Ramos (cell line): Measurements from ENCODE around the gene OSGIN1.

Experiments
- in situ Hi-C: fragments of 300-500 bp; cut with MboI; formaldehyde crosslinking; loops from one replicate; pipeline ENCODE4 v1.14.3; 2022; ENCODE audit warnings: low sequenced_read_pairs; ENCODE audit not compliant: unreplicated experiment

OSGIN1 gene

DNA sequence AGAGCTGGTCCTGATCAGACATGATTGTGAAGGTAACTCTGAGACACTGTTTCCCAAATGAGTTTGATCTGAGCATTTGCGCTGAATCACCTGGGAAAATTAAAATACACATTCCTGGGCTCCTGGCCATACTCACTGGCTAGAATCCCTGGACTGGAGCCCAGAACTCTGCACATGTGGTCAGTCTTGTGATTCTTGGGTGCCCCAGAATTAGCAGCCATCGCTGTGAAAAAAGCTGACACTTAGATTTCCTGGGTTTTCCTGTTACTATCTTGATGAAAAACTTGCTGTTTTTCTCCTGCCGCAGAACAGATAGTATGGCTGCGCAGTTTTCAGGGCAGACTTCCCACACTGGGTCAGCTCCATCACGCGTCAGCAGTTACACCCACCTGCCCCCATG is 39.6 kb downstream of the OSGIN1 start:
- in situ Hi-C loops = no loop called here

DNA sequence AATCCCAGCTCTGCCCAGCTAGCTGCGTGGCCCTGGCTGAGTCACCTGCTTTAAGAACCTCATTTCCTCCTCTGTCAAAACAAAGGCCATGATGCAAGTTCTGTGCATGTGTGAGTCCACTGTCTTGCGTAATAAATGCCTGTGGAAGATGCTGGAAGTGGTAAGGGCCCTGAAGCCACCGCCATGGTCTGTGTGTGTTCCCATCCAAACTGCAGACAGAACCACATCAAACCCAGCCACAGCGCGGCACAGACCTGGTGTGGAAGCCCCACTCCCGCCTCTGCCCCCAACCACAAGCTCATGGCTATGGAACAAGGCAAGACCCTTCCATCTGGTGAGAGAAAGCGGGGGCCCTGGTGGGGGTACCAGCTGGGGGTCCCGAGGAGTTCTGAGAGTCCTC is 41.0 kb downstream of the OSGIN1 start:
- in situ Hi-C loops = no loop called here

DNA sequence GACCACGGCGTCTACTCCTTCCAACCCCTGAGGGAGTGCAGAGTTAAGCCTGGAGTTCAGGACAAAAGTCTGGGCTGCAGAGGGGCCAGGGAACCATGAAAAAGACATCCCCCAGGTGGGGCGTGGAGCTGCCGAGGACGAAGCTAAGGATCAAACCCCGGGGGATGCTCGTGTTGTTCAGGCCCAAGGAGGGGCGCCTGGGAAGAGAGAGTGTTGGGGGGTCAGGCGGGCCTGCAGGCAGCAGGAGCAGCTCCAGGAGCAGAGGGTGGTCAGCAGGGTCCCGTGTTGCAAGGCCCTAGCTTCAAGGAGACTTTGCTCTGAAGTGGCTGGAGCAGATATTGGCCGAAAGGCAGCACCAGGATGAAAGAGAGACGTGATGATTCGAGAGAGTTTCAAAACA is 41.7 kb downstream of the OSGIN1 start:
- in situ Hi-C loops = no loop called here

DNA sequence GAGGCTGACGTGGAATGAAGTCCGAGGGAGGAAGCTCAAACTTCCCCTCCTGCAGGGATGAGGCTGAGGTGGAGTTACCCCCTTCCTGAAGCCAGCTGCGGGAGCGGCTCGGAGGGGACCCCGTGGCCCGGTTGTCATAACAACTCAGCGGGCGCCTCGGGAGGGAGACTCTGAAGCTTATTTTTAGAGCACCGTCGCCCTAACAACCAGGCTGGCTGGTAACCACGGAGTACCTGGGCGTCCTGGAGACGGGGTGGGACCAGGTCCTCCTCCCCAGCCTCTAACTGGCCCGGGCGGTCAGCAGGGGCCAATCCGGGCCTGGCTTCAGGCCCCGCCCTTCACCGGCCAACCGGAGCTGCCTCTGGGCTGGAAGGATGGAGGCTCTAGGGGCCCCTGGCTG is 42.7 kb downstream of the OSGIN1 start:
- in situ Hi-C loops = no loop called here

DNA sequence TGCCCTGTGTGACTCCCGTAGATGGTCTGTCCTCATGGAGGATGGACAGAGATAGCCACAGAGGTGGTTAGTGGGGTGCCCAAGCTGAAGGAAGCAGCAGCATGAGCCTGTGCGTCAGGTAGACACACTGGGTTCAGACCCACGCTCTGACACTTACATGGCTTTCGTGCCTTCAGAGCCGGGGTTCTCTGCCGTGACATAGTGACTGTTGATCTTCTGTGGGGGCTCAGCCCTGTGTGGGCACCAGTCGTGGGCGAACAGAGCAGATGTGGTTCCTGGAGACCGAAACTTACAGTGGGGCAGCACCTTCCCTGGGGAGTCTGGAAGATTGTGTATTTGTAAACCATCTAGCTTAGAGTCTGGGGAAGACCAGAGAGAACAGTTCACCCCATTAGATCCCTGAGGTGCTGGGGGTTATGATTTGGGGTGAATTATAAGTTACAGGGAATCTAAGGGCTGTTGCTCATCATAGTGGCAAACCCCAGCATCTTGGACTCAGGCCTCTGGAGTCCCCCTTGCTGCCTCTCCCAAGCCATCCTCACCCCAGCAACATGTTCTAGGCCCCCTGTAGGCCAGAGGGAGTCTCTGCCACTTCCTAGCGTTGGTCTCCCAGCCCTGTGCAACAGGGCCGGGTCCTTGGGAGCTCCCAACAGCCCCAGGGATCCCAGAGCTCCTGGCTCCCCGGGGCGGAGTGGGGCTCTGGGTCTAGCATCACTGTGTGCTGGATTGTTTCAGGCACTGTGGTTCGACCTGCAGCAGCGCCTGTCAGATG is 43.6 kb downstream of the OSGIN1 start:
- in situ Hi-C loops = no loop called here

DNA sequence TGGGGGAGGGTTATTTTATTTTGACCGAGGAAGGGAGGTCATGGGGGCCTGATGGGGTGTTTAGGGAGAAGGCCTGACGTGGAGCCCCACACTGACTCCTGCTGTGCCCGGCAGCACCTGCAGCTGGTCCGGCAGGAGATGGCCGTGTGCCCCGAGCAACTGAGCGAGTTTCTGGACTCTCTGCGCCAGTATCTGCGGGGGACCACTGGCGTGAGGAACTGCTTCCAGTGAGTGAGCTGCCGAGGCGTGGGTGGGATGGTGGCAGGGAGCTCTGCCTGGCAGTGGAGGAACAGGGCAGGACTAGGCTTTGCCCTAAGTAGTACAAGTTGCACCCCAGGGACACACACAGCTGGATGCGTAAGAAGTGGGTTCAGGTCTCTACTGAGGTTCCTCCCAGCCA is 45.1 kb downstream of the OSGIN1 start:
- in situ Hi-C loops = no loop called here

DNA sequence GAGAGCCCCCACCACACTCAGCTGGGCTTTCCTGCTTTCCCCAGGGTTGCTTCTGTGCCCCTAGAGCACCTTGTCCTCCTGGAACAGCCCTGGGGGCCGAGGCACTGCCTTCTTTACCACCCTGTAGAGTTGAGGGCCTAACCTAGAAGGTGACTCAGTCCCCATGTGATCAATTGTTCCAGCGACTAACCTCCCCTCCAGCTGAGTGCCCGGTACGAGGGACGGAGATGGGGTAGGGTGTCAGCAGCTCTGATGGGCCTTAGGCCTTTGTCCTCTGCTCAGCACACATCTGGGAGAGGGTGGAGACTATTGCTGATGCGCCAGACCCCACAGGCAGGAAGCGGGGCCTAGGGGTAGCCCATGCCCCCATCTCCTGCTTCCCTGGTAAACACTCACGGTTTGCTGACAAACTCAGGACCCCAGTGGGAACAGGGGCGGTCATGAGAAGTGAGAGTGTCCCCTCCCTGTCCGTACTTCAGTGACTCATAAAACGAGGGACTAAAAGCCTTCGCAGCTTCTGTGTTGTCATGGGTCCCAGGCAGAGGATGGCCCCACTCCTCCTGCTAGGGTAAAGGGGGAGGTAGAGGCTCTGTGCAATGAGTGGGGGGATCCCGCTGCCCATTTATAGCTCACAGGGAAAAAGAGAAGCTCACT is 48.1 kb downstream of the OSGIN1 start:
- in situ Hi-C loops = no loop called here

DNA sequence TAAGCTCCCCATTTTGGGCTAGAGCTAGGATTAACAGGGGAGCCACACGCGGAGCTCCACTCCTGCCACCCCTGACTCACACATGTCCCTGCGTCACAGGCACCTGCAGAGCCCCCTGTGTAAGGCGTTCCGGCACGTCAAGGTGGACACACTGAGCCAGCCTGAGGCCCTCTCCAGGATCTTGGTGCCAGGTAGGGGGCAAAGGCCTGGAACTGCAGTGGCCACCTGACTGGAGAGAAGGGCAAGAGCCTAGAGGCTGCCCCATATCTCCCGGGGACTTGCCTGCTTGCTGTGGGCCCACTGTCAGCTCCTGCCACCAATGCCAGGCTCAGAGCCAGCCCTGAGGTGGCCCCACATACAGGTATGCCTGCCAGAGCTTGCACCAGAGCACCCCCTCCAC is 48.7 kb downstream of the OSGIN1 start:
- in situ Hi-C loops = no loop called here

DNA sequence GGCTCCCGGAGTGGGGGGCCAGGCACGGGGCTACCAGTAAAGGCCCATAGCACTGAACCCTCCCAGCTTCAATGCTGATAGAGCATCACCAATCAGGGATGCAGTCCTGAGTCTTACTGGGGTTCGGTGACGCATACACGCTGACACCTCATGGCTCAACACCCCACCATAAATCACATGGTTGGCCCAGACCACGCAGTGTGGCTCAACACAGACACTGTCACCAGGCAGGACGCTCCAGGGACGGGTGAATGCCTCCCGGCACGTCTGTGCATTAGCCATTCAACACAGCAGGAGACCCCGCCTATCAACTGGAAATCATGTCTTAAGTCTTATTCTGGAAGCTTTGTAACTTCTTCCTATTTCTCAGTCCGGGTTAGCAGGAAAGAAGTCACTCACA is 50.0 kb downstream of the OSGIN1 start:
- in situ Hi-C loops = no loop called here

DNA sequence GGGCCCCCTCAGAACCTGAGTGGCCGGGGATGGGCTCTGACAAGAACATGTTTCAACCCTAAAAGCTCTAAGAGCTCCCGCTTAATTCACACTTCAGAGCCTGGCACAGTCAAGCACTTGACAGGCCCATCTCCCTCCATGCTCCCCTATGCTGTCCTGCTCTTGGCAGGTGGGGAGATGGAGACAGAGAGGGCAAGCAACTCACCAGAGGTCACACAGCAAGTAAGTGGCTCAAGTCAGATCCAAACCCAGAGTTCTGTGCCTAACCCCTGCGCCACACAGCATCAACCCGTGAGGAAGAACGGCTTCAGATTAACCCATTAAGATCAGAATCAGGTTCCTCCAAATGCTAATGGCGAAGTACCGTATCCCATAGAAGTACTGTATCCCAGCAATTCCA is 51.4 kb downstream of the OSGIN1 start:
- in situ Hi-C loops = no loop called here

DNA sequence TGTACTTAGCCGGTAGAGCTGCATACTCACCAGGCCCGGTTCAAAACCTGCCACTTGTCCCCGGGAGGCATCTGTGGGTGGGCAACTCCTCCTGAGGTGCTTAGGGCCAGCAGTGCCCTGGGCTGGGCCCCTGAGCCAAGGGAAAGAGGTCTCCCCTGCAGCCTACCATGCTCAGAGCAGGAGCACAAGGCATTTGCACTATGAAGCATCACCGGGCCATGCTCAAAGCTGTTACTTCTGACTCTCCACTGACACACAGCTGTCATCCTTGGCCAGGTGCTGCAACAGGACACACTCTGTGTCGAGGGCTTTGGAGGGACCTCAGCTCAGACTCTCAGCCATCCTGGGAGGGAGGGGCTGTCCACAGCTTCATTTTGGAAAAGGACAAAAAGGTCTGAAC is 52.4 kb downstream of the OSGIN1 start:
- in situ Hi-C loops = no loop called here

DNA sequence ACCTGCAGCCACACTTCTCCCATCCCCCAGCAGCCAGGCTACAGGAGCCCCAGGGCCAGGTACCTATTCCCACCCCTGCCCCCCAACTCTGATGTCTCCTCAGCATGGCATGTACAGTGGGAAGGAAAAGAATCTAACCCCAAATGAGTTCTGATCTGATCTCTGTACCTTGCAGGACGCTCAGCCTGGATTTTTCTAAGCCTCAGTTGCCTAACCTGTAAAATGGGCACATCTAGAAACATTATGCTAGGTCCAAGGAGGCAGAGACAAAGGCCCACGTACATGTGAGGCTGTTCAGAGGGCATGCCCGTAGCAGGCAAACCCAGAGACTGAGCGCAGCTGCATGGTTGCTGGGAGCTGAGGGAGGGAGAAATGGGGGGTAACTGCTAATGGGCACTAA is 54.5 kb downstream of the OSGIN1 start:
- in situ Hi-C loops = no loop called here

DNA sequence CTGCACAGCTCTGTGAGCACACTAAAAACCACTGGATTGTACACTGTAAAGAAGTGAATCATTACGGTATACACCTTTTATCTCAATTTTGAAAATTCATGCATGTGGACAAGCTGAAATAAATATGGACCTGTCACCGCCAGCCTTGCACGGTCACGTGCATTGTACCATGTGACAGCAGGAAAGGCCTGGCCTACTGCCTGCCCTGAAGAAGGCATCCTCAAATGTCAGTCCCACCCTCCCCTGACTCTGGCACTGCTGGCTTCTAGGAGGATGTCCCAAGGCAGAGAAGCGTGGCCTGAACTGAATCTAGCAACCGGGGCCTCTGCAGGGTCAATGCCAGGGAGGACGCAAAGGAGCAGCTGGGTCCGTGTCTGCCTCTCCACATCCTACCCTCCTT is 54.9 kb downstream of the OSGIN1 start:
- in situ Hi-C loops = no loop called here

DNA sequence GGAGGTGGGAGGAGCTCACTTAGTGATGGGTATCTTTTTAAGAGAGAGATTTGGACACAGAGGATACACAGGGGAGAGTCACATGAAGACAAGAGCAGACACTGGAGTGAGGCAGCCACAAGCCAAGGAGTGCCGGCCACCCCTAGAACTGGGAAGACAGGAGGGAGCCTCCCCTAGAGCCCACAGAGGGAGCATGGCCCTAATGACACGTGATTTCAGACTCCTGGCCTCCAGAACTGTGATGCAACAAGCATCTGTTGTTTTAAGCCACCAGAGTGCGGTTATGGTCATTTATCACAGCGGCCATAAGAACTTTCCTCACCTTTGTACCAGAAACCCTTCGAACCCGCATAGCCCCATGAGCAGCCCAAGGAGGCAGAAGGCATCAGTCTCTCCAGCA is 56.2 kb downstream of the OSGIN1 start:
- in situ Hi-C loops = no loop called here

DNA sequence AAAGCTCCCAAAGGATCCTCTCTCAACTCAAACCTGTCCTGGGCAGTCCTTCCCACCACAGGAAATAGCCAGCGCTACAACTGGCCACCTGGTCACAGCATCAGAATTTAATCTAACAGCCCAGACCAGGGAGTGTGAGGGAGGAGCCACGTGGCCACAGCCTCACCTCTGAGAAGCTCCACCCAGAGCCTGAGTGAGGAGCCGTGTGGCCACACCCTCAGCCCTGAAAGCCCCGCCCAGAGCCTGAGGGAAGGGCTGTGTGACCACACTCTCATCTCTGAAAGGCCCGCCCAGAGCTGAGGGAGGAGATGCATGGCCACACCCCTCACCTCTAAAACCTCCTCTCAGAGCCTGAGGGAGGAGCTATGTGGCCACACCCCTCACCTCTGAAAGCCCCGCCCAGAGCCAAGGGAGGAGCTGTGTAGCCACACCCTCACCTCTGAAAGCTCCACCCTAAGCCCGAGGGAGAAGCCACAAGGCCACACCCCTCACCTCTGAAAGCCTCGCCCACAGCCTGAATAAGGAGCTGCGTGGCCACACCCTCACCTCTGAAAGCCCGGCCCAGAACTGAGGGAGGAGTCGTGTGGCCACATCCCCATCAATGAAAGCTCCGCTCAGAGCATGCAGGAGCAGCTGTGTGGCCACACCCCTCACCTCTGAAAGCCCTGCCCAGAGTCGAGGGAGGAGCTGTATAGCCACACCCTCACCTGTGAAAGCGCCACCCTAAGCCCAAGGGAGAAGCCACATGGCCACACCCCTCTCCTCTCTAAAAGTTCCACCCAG is 60.9 kb downstream of the OSGIN1 start:
- in situ Hi-C loops = no loop called here

DNA sequence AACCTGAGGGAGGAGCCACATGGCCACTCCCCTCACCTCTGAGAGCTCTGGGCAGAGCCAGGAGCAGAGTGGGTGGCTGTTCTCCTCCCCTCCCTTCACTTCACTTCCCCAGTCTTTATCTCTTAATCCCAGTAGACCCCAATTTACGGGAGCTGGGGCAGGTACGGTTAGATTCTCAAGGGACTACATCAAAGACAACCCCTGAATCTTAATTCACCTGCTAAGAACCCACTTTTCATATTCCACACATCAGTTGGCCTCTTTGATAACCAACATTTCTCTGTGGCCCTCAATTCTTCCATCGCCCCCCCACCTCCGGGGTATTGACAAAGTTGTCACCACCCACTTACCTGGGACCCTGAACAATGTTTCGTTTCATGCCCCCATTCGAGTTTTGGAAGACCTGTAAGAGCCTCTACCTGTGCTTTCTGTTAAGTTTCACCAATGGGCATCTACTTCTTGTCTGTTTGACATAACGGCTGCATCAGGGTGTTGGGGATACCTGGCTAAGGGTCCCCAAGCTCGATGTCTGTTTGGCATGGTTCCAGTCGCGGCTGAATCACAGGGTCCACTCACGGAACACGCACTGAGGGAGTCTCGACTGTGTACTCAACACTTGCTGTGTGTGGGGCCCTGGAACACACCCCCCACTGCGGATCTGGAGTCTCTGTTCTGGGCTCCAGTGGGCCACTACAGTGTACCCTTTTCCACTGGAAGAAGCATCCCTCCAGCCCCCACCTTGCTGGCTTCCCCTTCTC is 61.7 kb downstream of the OSGIN1 start:
- in situ Hi-C loops = no loop called here

DNA sequence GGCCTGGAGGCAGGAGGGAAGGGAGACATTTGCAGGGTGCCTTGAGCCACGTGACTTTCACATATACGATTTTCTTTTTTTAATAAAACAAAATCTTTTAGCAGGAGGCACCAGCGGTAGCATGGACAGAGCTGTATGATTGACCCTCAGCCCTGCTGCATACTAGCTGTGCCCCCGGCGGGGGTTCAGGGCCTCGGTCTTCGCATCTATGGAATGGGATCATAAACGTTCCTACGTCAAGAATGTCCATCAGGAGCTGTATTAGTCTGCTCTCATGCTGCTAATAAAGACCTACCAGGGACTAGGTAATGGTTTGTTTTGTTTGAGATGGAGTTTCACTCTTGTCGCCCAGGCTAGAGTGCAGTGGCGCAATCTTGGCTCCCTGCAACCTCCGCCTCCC is 62.4 kb downstream of the OSGIN1 start:
- in situ Hi-C loops = no loop called here
